ENCODE data around the gene TECTB. TPM values are rescaled to one million over a fixed set of nuclear protein-coding genes. Genes with fewer than 3 reads are reported as not detected.

The TECTB gene
- total and polyA plus RNA-seq, 2 donors (not counting 1 experiment from before 2014, with no cell fraction given), result not detected

DNA sequence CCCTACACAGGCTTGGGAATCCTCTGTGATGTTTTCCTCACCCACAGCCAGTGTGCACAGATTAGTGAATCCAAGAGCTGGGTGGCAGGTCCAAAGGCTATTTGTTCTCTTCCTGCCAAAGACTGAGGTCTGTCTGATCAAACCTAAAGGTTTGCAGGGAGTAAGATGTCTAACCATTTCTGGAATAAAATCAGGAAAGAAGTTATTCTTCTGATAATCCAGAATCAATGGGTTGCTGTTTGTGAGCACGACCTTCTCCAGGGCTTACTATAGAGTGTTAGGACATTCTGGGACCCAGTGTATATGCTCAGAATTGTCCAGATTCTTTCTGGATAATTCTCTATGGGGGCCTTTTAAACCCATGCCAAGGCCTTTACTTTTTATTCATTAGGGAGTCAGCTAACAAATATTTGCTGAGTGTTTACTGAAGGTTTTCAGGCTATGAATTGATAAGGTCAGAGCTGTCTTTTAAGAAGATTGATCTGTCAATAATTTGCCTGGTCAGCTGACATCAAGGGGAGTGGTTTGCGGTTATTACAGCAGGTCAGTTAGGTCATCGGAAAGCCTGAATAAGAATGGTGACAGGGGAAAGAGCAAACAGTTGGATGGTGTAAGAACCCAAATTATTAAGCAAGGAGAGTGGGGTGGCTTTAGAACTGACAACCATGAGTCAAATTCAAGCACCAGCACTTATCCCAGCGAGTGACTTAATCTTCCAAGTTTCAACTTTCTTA, 7.5 kb upstream of the TECTB start:
- no peak overlapping the region for H2AFZ ChIP-seq (ENCODE audit: low read length)
- no peaks in the 10 kb centered on the region for H3K79me2 ChIP-seq (ENCODE audit: control insufficient read depth, insufficient read depth, low read length)
- DNase-seq (ENCODE audit: low read depth in 2 of 2), result no peak
- no peak overlapping the region for H3K4me2 ChIP-seq (ENCODE audit: extremely low read depth, insufficient read depth, low read length)
- H3K36me3 ChIP-seq (ENCODE audit: control insufficient read depth, insufficient read depth, low read length), result no peaks in the 10 kb centered on the region
- no peaks in the 10 kb centered on the region for H4K20me1 ChIP-seq (ENCODE audit: control insufficient read depth, extremely low read depth, insufficient read depth, low read length)
- TF ChIP-seq, protein P1, sequence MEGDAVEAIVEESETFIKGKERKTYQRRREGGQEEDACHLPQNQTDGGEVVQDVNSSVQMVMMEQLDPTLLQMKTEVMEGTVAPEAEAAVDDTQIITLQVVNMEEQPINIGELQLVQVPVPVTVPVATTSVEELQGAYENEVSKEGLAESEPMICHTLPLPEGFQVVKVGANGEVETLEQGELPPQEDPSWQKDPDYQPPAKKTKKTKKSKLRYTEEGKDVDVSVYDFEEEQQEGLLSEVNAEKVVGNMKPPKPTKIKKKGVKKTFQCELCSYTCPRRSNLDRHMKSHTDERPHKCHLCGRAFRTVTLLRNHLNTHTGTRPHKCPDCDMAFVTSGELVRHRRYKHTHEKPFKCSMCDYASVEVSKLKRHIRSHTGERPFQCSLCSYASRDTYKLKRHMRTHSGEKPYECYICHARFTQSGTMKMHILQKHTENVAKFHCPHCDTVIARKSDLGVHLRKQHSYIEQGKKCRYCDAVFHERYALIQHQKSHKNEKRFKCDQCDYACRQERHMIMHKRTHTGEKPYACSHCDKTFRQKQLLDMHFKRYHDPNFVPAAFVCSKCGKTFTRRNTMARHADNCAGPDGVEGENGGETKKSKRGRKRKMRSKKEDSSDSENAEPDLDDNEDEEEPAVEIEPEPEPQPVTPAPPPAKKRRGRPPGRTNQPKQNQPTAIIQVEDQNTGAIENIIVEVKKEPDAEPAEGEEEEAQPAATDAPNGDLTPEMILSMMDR (conservative IDR thresholded peaks at IDR 0.05 in 1 of 2, IDR thresholded peaks at IDR 0.05 in 1 of 2; ENCODE audit: low read depth in 1 of 2, low read length in 2 of 2), result no peak
- no peak for TF ChIP-seq EZH2 (IDR thresholded peaks at IDR 0.05; ENCODE audit: low read length, missing control alignments)
- no peaks in the 10 kb centered on the region for H3K27me3 ChIP-seq (ENCODE audit: control insufficient read depth, insufficient read depth, low read length)
- no peak overlapping the region for H3K4me3 ChIP-seq (replicated peaks in 1 of 4; ENCODE audit: control extremely low read depth in 1 of 4, insufficient read depth in 1 of 4, low read depth in 3 of 4, low read length in 4 of 4)
- H3K9me3 ChIP-seq (ENCODE audit: control insufficient read depth, insufficient read depth, low read depth, low read length), result no peaks in the 10 kb centered on the region
- peaks cover 5% of the 10 kb centered on the region for H3K4me1 ChIP-seq (ENCODE audit: control insufficient read depth, extremely low read depth, insufficient read depth, low read length)
- no peak overlapping the region for H3K9ac ChIP-seq (ENCODE audit: insufficient read depth, low read length)
- no peak overlapping the region for H3K27ac ChIP-seq (ENCODE audit: insufficient read depth, low read length)

DNA sequence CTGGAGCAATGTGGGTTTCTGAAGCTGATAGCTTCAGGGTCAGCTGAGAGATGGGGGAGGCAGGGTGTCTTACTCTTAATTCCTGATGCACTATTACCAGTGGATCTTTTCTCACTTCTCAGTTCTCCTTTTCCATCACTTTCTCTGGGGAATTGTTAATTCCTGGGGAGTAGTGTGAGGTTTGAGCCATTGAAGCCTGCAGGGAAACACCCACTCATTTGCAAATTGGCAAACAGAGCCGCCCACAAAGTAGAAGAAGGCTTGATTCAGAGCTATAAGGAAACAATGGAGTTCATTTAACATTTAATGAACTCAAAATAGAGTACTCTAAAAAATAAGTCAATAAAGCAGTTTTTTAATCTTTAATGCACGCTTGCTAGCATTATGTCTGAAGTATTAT, 4.3 kb upstream of the TECTB start:
- H3K9ac ChIP-seq (ENCODE audit: insufficient read depth, low read length), result no peak overlapping the region

GRCh38 chr10:112279433-112279832, 3.8 kb upstream of the TECTB start:
- TF ChIP-seq EZH2 (IDR thresholded peaks at IDR 0.05; ENCODE audit: low read length, missing control alignments), result no peak
- TF ChIP-seq, protein P1 (conservative IDR thresholded peaks at IDR 0.05 in 1 of 2, IDR thresholded peaks at IDR 0.05 in 1 of 2; ENCODE audit: low read depth in 1 of 2, low read length in 2 of 2), result no peak

More for the DNA sequence above, 4.3 kb upstream of the TECTB start:
- Histone ChIP-seq H3K27ac (ENCODE audit: insufficient read depth, low read length) (no peak overlapping the region), H3K36me3 (ENCODE audit: control insufficient read depth, insufficient read depth, low read length) (no peaks in the 10 kb centered on the region), H4K20me1 (ENCODE audit: control insufficient read depth, extremely low read depth, insufficient read depth, low read length) (no peaks in the 10 kb centered on the region), H3K79me2 (ENCODE audit: control insufficient read depth, insufficient read depth, low read length) (no peaks in the 10 kb centered on the region), H3K9me3 (ENCODE audit: control insufficient read depth, insufficient read depth, low read depth, low read length) (no peaks in the 10 kb centered on the region), H3K27me3 (ENCODE audit: control insufficient read depth, insufficient read depth, low read length) (no peaks in the 10 kb centered on the region), H3K4me2 (ENCODE audit: extremely low read depth, insufficient read depth, low read length) (no peak overlapping the region), H3K4me3 (replicated peaks in 1 of 4; ENCODE audit: control extremely low read depth in 1 of 4, insufficient read depth in 1 of 4, low read depth in 3 of 4, low read length in 4 of 4) (no peak overlapping the region), H3K4me1 (ENCODE audit: control insufficient read depth, extremely low read depth, insufficient read depth, low read length) (peaks cover 4% of the 10 kb centered on the region), H2AFZ (ENCODE audit: low read length) (no peak overlapping the region)
- TF ChIP-seq, protein P1 (conservative IDR thresholded peaks at IDR 0.05 in 1 of 2, IDR thresholded peaks at IDR 0.05 in 1 of 2; ENCODE audit: low read depth in 1 of 2, low read length in 2 of 2), result no peak
- no peak for TF ChIP-seq EZH2 (IDR thresholded peaks at IDR 0.05; ENCODE audit: low read length, missing control alignments)
- DNase-seq (ENCODE audit: low read depth in 2 of 2), result no peak

More at GRCh38 chr10:112279433-112279832, 3.8 kb upstream of the TECTB start:
- H3K4me3 ChIP-seq (replicated peaks in 1 of 4; ENCODE audit: control extremely low read depth in 1 of 4, insufficient read depth in 1 of 4, low read depth in 3 of 4, low read length in 4 of 4), result no peak overlapping the region
- no peaks in the 10 kb centered on the region for H3K9me3 ChIP-seq (ENCODE audit: control insufficient read depth, insufficient read depth, low read depth, low read length)
- no peaks in the 10 kb centered on the region for H3K36me3 ChIP-seq (ENCODE audit: control insufficient read depth, insufficient read depth, low read length)
- H4K20me1 ChIP-seq (ENCODE audit: control insufficient read depth, extremely low read depth, insufficient read depth, low read length), result no peaks in the 10 kb centered on the region
- H3K9ac ChIP-seq (ENCODE audit: insufficient read depth, low read length), result no peak overlapping the region
- no peaks in the 10 kb centered on the region for H3K79me2 ChIP-seq (ENCODE audit: control insufficient read depth, insufficient read depth, low read length)
- no peaks in the 10 kb centered on the region for H3K27me3 ChIP-seq (ENCODE audit: control insufficient read depth, insufficient read depth, low read length)
- no peak for DNase-seq (ENCODE audit: low read depth in 2 of 2)
- no peak overlapping the region for H3K4me2 ChIP-seq (ENCODE audit: extremely low read depth, insufficient read depth, low read length)
- no peak overlapping the region for H2AFZ ChIP-seq (ENCODE audit: low read length)
- no peak overlapping the region for H3K27ac ChIP-seq (ENCODE audit: insufficient read depth, low read length)
- peaks cover 4% of the 10 kb centered on the region for H3K4me1 ChIP-seq (ENCODE audit: control insufficient read depth, extremely low read depth, insufficient read depth, low read length)
